Heart right ventricle (tissue), 16 donors: Measurements from ENCODE around the gene SNRK. TPM values are rescaled to one million over a fixed set of nuclear protein-coding genes. Genes with fewer than 3 reads are reported as not detected.
A peak's percentile ranks its signal among the peaks of the same experiment; 100 is the strongest.

Experiments used
- ATAC-seq, 8 donors: fragments of 200-7000 bp; cut with Tn5 transposase; one replicate each; pipeline ENCODE4 v1.9.1; 2020; ENCODE audit warnings: mild to moderate bottlenecking in 8 of 8, moderate library complexity in 8 of 8, moderate number of reproducible peaks in 1 of 8
- DNase-seq, 2 donors: peaks; one replicate each; pipeline ENCODE4 v3.0.0-alpha.2; 2020
- H3K27ac ChIP-seq, 10 donors: fragments of 200-600 bp; sonication (generic) in 2 of 10; one replicate each; pipeline versions ENCODE4 v1.5.0 to v1.8.0; 2020 to 2022; ENCODE audit warnings: mild to moderate bottlenecking in 3 of 10
- H3K27me3 ChIP-seq, 7 donors: fragments of 200-600 bp; one replicate each; pipeline ENCODE4 v1.8.0; 2021 to 2022; ENCODE audit warnings: mild to moderate bottlenecking in 2 of 7
- H3K36me3 ChIP-seq, 9 donors: fragments of 200-600 bp; sonication (generic) in 1 of 9; one replicate each; pipeline versions ENCODE4 v1.5.0 to v1.8.0; 2020 to 2022; ENCODE audit warnings: mild to moderate bottlenecking in 2 of 9
- H3K4me1 ChIP-seq, 9 donors: fragments of 200-600 bp; sonication (generic) in 1 of 9; one replicate each; pipeline versions ENCODE4 v1.5.0 to v1.8.0; 2020 to 2022; ENCODE audit warnings: mild to moderate bottlenecking in 4 of 9
- H3K4me3 ChIP-seq, 10 donors: fragments of 200-600 bp; sonication (generic) in 2 of 10; one replicate each; pipeline versions ENCODE4 v1.5.0 to v1.8.0; 2020 to 2022; ENCODE audit warnings: mild to moderate bottlenecking in 7 of 10, moderate library complexity in 2 of 10
- H3K9me3 ChIP-seq, 11 donors: fragments of 200-600 bp in 10 of 11; sonication (generic) in 2 of 11; one replicate each; pipeline versions ENCODE4 v1.5.0 to v1.8.0; 2013 to 2022; ENCODE audit warnings: mild to moderate bottlenecking in 2 of 11, control low read depth in 1 of 11, moderate library complexity in 1 of 11
- WGBS, 2 donors: extraction: QIAGEN DNeasy Blood & Tissue Kit; methylation state at CpG; one replicate each; pipeline ENCODE4 v1.1.7; 2013; ENCODE audit warnings: inconsistent platforms in 1 of 2; 5-methylcytosine and 5-hydroxymethylcytosine counted together
- intact Hi-C, 10 donors: fragments of 100-400 bp; cut with DNase I; formaldehyde crosslinking; loops; one replicate each; pipeline versions ENCODE4 v1.11.1 to v1.14.2; 2022
- polyA plus RNA-seq, 2 donors: library from polyadenylated mRNA; stranded (reverse); fragments of 200-250 nt; gene quantifications; one replicate each; pipeline ENCODE4 v1.2.3, GENCODE V29; 2013
- total RNA-seq, 10 donors: library from RNA; stranded (reverse); fragmentation: NEBNext Ultra II Directional in 3 of 10; extraction: Animal tissue kit (Norgen Biotek cat#: 25700) in 3 of 10; gene quantifications; one replicate each; pipeline versions ENCODE4 v1.2.1 to v1.2.4, GENCODE V29; 2021 to 2023
- TF ChIP-seq, protein P1 (sequence below), 9 donors: fragments of 200-600 bp; sonication (generic) in 2 of 9; IDR thresholded peaks; one replicate each; pipeline versions ENCODE4 v1.5.0 to v1.8.0; 2021 to 2022; ENCODE audit warnings: antibody characterized with exemption in 9 of 9, mild to moderate bottlenecking in 5 of 9, moderate library complexity in 1 of 9
- donor health status: Arrhythmogenic right ventricular cardiomyopathy.
- donor health status: ischemic (EF 13 %, LVEDD 7.1; RV severe dilation, severe dysfunction).
- donor health status: healthy with polysubstance abuse.
- donor health status: DM: no; HTN: yes; CAD: no.
- donor health status: DM: no; HTN: no; CAD: no.
- donor health status: ischemic (EF 25% LVEDD 6.9; RV normal size, moderate dysfunction).
- donor health status: ischemic (EF 25% LVEDD 5.7; RV mildly dilated, moderate dysfunction).
- donor health status: healthy.
- donor health status: DM: yes; HTN: yes; CAD: no.
- donor health status: Ischemic cardiomyopathy.
- donor health status: ischemic (EF 35%, LVEDD 5.7; RV mildly dilated, moderate dysfunction).
- donor health status: nonischemic (EF 11% LVEDD 7.7; RV severe dilation, severe dysfunction).
- donor health status: DM: yes; HTN: yes; CAD: no.
- donor health status: PGD.
- donor health status: ischemic (EF 29% LVEDD 5.4; RV normal size, mild dysfunction).
- donor health status: nonischemic (EF 23%, LVEDD 6.1; RV moderate dilation, normal function).

SNRK gene
- total and polyA plus RNA-seq, 12 donors: 11.4 to 51.9 (median 27.8) TPM

GRCh38 chr3:43259626-43260025 lies 26.7 kb upstream of the SNRK start:
- H3K4me3 ChIP-seq: no peak overlapping the region
- no peak for ATAC-seq

GRCh38 chr3:43260412-43260811 lies 25.9 kb upstream of the SNRK start:
- ATAC-seq (no peak), DNase-seq (no peak)
- intact Hi-C loops: no loop called here
- H3K4me3 ChIP-seq: no peak overlapping the region
- no peaks in the 10 kb centered on the region for H3K9me3 ChIP-seq
- TF ChIP-seq, protein P1, sequence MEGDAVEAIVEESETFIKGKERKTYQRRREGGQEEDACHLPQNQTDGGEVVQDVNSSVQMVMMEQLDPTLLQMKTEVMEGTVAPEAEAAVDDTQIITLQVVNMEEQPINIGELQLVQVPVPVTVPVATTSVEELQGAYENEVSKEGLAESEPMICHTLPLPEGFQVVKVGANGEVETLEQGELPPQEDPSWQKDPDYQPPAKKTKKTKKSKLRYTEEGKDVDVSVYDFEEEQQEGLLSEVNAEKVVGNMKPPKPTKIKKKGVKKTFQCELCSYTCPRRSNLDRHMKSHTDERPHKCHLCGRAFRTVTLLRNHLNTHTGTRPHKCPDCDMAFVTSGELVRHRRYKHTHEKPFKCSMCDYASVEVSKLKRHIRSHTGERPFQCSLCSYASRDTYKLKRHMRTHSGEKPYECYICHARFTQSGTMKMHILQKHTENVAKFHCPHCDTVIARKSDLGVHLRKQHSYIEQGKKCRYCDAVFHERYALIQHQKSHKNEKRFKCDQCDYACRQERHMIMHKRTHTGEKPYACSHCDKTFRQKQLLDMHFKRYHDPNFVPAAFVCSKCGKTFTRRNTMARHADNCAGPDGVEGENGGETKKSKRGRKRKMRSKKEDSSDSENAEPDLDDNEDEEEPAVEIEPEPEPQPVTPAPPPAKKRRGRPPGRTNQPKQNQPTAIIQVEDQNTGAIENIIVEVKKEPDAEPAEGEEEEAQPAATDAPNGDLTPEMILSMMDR (IDR thresholded peaks at IDR 0.05): peak in 1 of 9 donors; percentile 8
- H3K27ac ChIP-seq: no peak overlapping the region
- WGBS, 2 donors: 95 to 100% methylated on average over 1 of the region's 1 CpG
- peaks cover 0 to 24% (median 0%) of the 10 kb centered on the region in 9 donors for H3K4me1 ChIP-seq
- H3K36me3 ChIP-seq: no peaks in the 10 kb centered on the region
- H3K27me3 ChIP-seq: no peaks in the 10 kb centered on the region

More at GRCh38 chr3:43259626-43260025, 26.7 kb upstream of the SNRK start:
- Histone ChIP-seq H3K27me3 (no peaks in the 10 kb centered on the region), H3K36me3 (no peaks in the 10 kb centered on the region), H3K4me1 (peaks cover 0 to 27% (median 0%) of the 10 kb centered on the region in 9 donors), H3K9me3 (no peaks in the 10 kb centered on the region), H3K27ac (no peak overlapping the region)
- no peak for DNase-seq
- TF ChIP-seq, protein P1 (IDR thresholded peaks at IDR 0.05): no peak
- 90 to 95% methylated on average over 2 of the region's 2 CpGs for WGBS, 2 donors
- intact Hi-C loops: no loop called here

DNA sequence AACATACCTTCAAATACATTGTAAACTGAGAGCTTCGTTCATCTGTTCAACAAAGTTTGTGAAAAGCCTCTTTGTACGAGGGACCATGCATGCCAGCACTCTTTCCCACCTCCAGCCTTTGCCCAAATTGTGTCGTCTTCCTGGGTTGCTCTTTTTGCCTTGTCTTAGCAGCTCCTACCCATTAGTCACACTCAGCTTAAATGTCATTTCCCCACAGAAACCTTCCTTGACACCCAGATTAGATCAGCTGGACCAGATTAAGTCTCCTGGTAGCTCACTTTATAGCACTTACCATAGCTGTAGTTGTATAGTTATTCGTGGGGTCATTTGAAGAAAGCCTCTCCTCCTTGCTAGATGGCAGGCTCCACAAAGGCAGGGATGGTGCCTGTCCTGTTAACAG lies 24.1 kb upstream of the SNRK start:
- TF ChIP-seq, protein P1 (IDR thresholded peaks at IDR 0.05): no peak
- Histone ChIP-seq H3K36me3 (no peaks in the 10 kb centered on the region), H3K4me3 (no peak overlapping the region), H3K9me3 (no peaks in the 10 kb centered on the region), H3K27me3 (no peaks in the 10 kb centered on the region), H3K4me1 (peaks cover 0 to 8% (median 0%) of the 10 kb centered on the region in 9 donors), H3K27ac (no peak overlapping the region)
- DNase-seq: no peak
- intact Hi-C loops: no loop called here
- WGBS, 2 donors: 84% methylated on average over 4 of the region's 4 CpGs
- no peak for ATAC-seq

- DNase-seq: no peak
- 62 to 63% methylated on average over 3 of the region's 3 CpGs for WGBS, 2 donors
- Histone ChIP-seq H3K27me3 (no peaks in the 10 kb centered on the region), H3K4me1 (no peaks in the 10 kb centered on the region), H3K27ac (no peak overlapping the region), H3K9me3 (no peaks in the 10 kb centered on the region), H3K4me3 (no peak overlapping the region), H3K36me3 (no peaks in the 10 kb centered on the region)
- intact Hi-C loops: no loop called here
- ATAC-seq: no peak
- TF ChIP-seq, protein P1 (IDR thresholded peaks at IDR 0.05): no peak
Measured at GRCh38 chr3:43266451-43266850, 19.9 kb upstream of the SNRK start.
